K562 (cell line): ENCODE measurements around the gene APOO. TPM values are rescaled to one million over a fixed set of nuclear protein-coding genes. Genes with fewer than 3 reads are reported as not detected.
A peak's percentile ranks its signal among the peaks of the same experiment; 100 is the strongest.

ENCODE experiments used
- ARNT ChIP-seq, 2 experiments: fragments of 450-650 bp; IDR thresholded peaks; 2 replicates each; pipeline ENCODE4 v1.6.1; 2016; ENCODE audit warnings: mild to moderate bottlenecking in 1 of 2
- CCAR2 ChIP-seq: fragments of 200-400 bp; formaldehyde crosslinking; IDR thresholded peaks from 2 replicates; pipeline ENCODE4 v1.6.1; 2017; ENCODE audit warnings: mild to moderate bottlenecking, low read depth, low read length
- DDX20 ChIP-seq: fragments of 450-650 bp; IDR thresholded peaks from 2 replicates; pipeline ENCODE4 v1.6.1; 2016; ENCODE audit warnings: missing genetic modification characterization, low read depth, mild to moderate bottlenecking, missing compliant biosample characterization, moderate library complexity
- DPF2 ChIP-seq: fragments of 450-650 bp; IDR thresholded peaks from 2 replicates; pipeline ENCODE4 v1.6.1; 2016
- EP300 ChIP-seq: IDR thresholded peaks from 2 replicates; pipeline ENCODE4 v1.6.1; 2012; ENCODE audit warnings: low read length, improper control_type of control experiment
- EP400 ChIP-seq: fragments of 450-650 bp; IDR thresholded peaks from 2 replicates; pipeline ENCODE4 v1.6.1; 2017; ENCODE audit warnings: antibody characterized with exemption, mild to moderate bottlenecking, moderate library complexity
- ETV6 ChIP-seq, 3 experiments: fragments of 150-350 bp in 1 of 3; sonication (generic) in 1 of 3; formaldehyde crosslinking in 1 of 3; IDR thresholded peaks; 2 replicates each; pipeline versions ENCODE4 v1.6.1 to v1.8.0; 2014 to 2022; ENCODE audit warnings: borderline replicate concordance in 2 of 3, low read depth in 2 of 3, antibody characterized with exemption in 1 of 3, low read length in 1 of 3, mild to moderate bottlenecking in 1 of 3, missing genetic modification reagents in 1 of 3
- GABPA ChIP-seq: fragments of 200-800 bp; sonication (Bioruptor generic); conservative IDR thresholded peaks from 2 replicates; pipeline ENCODE4 v1.6.1; 2016; ENCODE audit warnings: low read depth, missing genetic modification characterization, missing compliant biosample characterization
- JUND ChIP-seq, 2 experiments: IDR thresholded peaks; 2 replicates in 1 of 2; 3 replicates in 1 of 2; pipeline ENCODE4 v1.6.1; 2011; ENCODE audit warnings: borderline replicate concordance in 2 of 2, low read depth in 2 of 2, low read length in 2 of 2, improper control_type of control experiment in 1 of 2, missing biosample characterization in 1 of 2, missing genetic modification characterization in 1 of 2, missing genetic modification reagents in 1 of 2
- L3MBTL2 ChIP-seq: fragments of 450-650 bp; IDR thresholded peaks from 2 replicates; pipeline ENCODE4 v1.6.1; 2016; ENCODE audit warnings: mild to moderate bottlenecking, moderate library complexity
- MCM7 ChIP-seq, 2 experiments: fragments of 450-650 bp; IDR thresholded peaks; 2 replicates each; pipeline ENCODE4 v1.6.1; 2016 to 2018
- MEIS2 ChIP-seq: fragments of 450-650 bp; IDR thresholded peaks from 2 replicates; pipeline ENCODE4 v1.6.1; 2014; ENCODE audit warnings: mild to moderate bottlenecking; ENCODE audit not compliant: partially characterized antibody
- NR2C2 ChIP-seq, 2 experiments: fragments of 200-800 bp in 1 of 2; sonication (Bioruptor generic) in 1 of 2; sonication (generic) in 1 of 2; formaldehyde crosslinking in 1 of 2; IDR thresholded peaks; 2 replicates each; pipeline versions ENCODE4 v1.6.1 to v1.8.0; 2016 to 2022; ENCODE audit warnings: mild to moderate bottlenecking in 1 of 2, missing compliant biosample characterization in 1 of 2, missing genetic modification characterization in 1 of 2, missing genetic modification reagents in 1 of 2
- POLR2AphosphoS5 ChIP-seq: IDR thresholded peaks from 2 replicates; pipeline ENCODE4 v1.6.1; 2011; ENCODE audit warnings: mild to moderate bottlenecking, low read depth, low read length, moderate library complexity; ENCODE audit not compliant: control insufficient read depth, insufficient read depth
- RBM25 ChIP-seq: fragments of 200-400 bp; formaldehyde crosslinking; IDR thresholded peaks from 2 replicates; pipeline ENCODE4 v1.6.1; 2018; ENCODE audit warnings: low read length, low read depth, moderate library complexity; ENCODE audit not compliant: severe bottlenecking
- SMARCE1 ChIP-seq: fragments of 450-650 bp; IDR thresholded peaks from 2 replicates; pipeline ENCODE4 v1.7.1; 2016; ENCODE audit warnings: mild to moderate bottlenecking
- polyA plus RNA-seq, 8 experiments: library from polyadenylated mRNA; depleted of rRNA in 4 of 8; stranded (reverse) in 5 of 8; unstranded in 3 of 8; fragments of >200 nt; fragmentation: Nextera tagmentation in 2 of 8; fragmentation: Illumina TruSeq in 1 of 8; extraction: Ambion mirVana in 2 of 8; extraction: Trizol in 1 of 8; gene quantifications; 2 replicates each; pipeline versions ENCODE4 v1.2.1 to v1.2.3, GENCODE V29; 2011 to 2014; ENCODE audit warnings: inconsistent platforms in 1 of 8, missing spikeins in 1 of 8
- total RNA-seq, 7 experiments: library from RNA; depleted of rRNA in 6 of 7; stranded (reverse); fragments of >200 nt in 6 of 7; fragmentation: Illumina TruSeq in 2 of 7; extraction: Trizol in 2 of 7; gene quantifications; 2 replicates each; pipeline versions ENCODE4 v1.2.1 to v1.2.3, GENCODE V29; 2011 to 2021; ENCODE audit warnings: low replicate concordance in 1 of 7
- TF ChIP-seq, protein P1 (sequence below): sonication (generic); formaldehyde crosslinking; IDR thresholded peaks from 2 replicates; pipeline ENCODE4 v1.8.0; 2022; ENCODE audit warnings: mild to moderate bottlenecking, low read depth, missing genetic modification reagents
- TF ChIP-seq, protein P2 (sequence below): fragments of 250-450 bp; sonication (Bioruptor Pico); IDR thresholded peaks from 2 replicates; pipeline ENCODE4 v1.9.0; 2021; ENCODE audit warnings: mild to moderate bottlenecking
- TF ChIP-seq, protein P3 (sequence below): fragments of 450-650 bp; IDR thresholded peaks from 2 replicates; pipeline ENCODE4 v1.6.1; 2016
- TF ChIP-seq, protein P4 (sequence below), 2 experiments: fragments of 450-650 bp in 1 of 2; sonication (generic) in 1 of 2; formaldehyde crosslinking in 1 of 2; IDR thresholded peaks in 1 of 2; conservative IDR thresholded peaks in 1 of 2; 2 replicates each; pipeline versions ENCODE4 v1.6.1 to v1.8.1; 2016 to 2023; ENCODE audit warnings: mild to moderate bottlenecking in 2 of 2, moderate library complexity in 2 of 2, inconsistent platforms in 1 of 2, missing genetic modification reagents in 1 of 2
- TF ChIP-seq, protein P5 (sequence below): fragments of 450-650 bp; conservative IDR thresholded peaks from 2 replicates; pipeline ENCODE4 v1.6.1; 2016; ENCODE audit warnings: missing genetic modification characterization, low read depth, mild to moderate bottlenecking, control low read depth, missing compliant biosample characterization

Gene APOO
- total and polyA plus RNA-seq, 9 of the 15 experiments (the other 6 are each of a cell fraction or from before 2014, with no cell fraction given): 37.3 to 76.4 (median 60.8) TPM

DNA sequence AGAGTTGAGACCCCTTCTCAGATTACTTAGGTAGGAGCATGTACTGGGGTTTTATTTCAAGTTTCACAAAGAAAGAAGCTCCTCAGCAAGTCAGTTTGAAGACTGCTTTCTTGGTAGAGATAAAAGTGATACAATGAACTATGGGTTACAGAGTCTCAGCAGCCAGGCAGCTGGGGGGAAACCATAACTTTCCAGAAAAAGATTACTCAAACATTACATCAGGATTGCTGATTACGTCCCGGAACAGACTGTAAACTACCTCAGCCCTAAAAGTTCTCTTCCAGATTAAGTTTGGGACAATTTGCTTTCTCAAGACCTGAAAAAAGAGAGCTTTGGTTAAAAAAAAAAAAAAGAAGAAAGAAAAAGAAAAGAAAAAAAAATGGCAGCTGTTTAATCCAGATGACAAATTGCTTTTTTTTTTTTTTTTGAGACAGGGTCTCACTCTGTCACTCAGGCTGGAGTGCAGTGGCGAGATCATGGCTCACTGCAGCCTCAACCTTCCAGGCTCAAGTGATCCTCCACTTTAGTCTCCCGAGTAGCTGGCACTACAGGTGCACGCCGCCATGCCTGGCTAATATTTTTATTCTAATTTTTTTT, 108.2 kb downstream of the APOO start (continued):
- TF ChIP-seq L3MBTL2: peak; percentile 16; the same call in 1 of the 2 replicates
- TF ChIP-seq, protein P1, sequence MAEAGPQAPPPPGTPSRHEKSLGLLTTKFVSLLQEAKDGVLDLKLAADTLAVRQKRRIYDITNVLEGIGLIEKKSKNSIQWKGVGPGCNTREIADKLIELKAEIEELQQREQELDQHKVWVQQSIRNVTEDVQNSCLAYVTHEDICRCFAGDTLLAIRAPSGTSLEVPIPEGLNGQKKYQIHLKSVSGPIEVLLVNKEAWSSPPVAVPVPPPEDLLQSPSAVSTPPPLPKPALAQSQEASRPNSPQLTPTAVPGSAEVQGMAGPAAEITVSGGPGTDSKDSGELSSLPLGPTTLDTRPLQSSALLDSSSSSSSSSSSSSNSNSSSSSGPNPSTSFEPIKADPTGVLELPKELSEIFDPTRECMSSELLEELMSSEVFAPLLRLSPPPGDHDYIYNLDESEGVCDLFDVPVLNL (CRISPR knock-in tag): no peak
- TF ChIP-seq, protein P2, sequence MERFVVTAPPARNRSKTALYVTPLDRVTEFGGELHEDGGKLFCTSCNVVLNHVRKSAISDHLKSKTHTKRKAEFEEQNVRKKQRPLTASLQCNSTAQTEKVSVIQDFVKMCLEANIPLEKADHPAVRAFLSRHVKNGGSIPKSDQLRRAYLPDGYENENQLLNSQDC (CRISPR knock-in tag): no peak
- TF ChIP-seq DDX20: 0 out of 2 replicates have a peak, but pooled peaks have one; percentile 30
- peak; percentile 19; the same call in 1 of the 2 replicates for TF ChIP-seq SMARCE1
- no peak for TF ChIP-seq RBM25
- peak; percentile 60; the same call in 1 of the 2 replicates for TF ChIP-seq EP300
- peak in 1 of 2 experiments; percentile 58; a peak in 1 of 4 replicates for TF ChIP-seq ARNT (IDR thresholded peaks at IDR 0.05)
- TF ChIP-seq ETV6 (IDR thresholded peaks at IDR 0.05; ENCODE audit: borderline replicate concordance in 1 of 2, low read depth in 2 of 2, low read length in 1 of 2): no peak
- TF ChIP-seq ETV6 (CRISPR knock-in tag; IDR thresholded peaks at IDR 0.05; ENCODE audit: borderline replicate concordance): no peak
- TF ChIP-seq, protein P3, sequence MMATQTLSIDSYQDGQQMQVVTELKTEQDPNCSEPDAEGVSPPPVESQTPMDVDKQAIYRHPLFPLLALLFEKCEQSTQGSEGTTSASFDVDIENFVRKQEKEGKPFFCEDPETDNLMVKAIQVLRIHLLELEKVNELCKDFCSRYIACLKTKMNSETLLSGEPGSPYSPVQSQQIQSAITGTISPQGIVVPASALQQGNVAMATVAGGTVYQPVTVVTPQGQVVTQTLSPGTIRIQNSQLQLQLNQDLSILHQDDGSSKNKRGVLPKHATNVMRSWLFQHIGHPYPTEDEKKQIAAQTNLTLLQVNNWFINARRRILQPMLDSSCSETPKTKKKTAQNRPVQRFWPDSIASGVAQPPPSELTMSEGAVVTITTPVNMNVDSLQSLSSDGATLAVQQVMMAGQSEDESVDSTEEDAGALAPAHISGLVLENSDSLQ: peak; percentile 80
- 0 out of 2 replicates have a peak, but pooled peaks have one; percentile 19 for TF ChIP-seq GABPA (tag)
- no peak for TF ChIP-seq CCAR2
- TF ChIP-seq NR2C2 (CRISPR knock-in tag; IDR thresholded peaks at IDR 0.05): no peak
- TF ChIP-seq NR2C2 (tag; IDR thresholded peaks at IDR 0.05): peak; percentile 35; the same call in 1 of the 2 replicates
- TF ChIP-seq, protein P4, sequence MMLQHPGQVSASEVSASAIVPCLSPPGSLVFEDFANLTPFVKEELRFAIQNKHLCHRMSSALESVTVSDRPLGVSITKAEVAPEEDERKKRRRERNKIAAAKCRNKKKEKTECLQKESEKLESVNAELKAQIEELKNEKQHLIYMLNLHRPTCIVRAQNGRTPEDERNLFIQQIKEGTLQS (IDR thresholded peaks at IDR 0.05): peak; percentile 47; the same call in 1 of the 2 replicates
- TF ChIP-seq, protein P4 (CRISPR knock-in tag; conservative IDR thresholded peaks at IDR 0.05): no peak
- peak; percentile 54; the same call in 1 of the 2 replicates for TF ChIP-seq JUND (IDR thresholded peaks at IDR 0.05; ENCODE audit: borderline replicate concordance, low read depth, low read length)
- TF ChIP-seq JUND (tag; IDR thresholded peaks at IDR 0.05; ENCODE audit: borderline replicate concordance, low read depth, low read length): peak; percentile 55; the same call in 1 of the 3 replicates
- no peak for TF ChIP-seq POLR2AphosphoS5
- TF ChIP-seq MEIS2: peak; percentile 48
- TF ChIP-seq DPF2: peak; percentile 63; the same call in 1 of the 2 replicates
- no peak for TF ChIP-seq EP400
- TF ChIP-seq MCM7 (IDR thresholded peaks at IDR 0.05): no peak
- TF ChIP-seq, protein P5, sequence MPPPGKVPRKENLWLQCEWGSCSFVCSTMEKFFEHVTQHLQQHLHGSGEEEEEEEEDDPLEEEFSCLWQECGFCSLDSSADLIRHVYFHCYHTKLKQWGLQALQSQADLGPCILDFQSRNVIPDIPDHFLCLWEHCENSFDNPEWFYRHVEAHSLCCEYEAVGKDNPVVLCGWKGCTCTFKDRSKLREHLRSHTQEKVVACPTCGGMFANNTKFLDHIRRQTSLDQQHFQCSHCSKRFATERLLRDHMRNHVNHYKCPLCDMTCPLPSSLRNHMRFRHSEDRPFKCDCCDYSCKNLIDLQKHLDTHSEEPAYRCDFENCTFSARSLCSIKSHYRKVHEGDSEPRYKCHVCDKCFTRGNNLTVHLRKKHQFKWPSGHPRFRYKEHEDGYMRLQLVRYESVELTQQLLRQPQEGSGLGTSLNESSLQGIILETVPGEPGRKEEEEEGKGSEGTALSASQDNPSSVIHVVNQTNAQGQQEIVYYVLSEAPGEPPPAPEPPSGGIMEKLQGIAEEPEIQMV (tag): no peak
